Gastrocnemius medialis (tissue), 4 donors: ENCODE data around the gene MOGAT3.

Source experiments
- CTCF ChIP-seq, 5 experiments: fragments of 450-650 bp in 3 of 5; fragments of 200-600 bp in 2 of 5; sonication (generic) in 2 of 5; IDR thresholded peaks in 4 of 5; conservative IDR thresholded peaks in 1 of 5; 1 replicate in 4 of 5; 2 replicates in 1 of 5; pipeline ENCODE4 v1.5.1; 2016 to 2019; ENCODE audit warnings: antibody characterized with exemption in 5 of 5, mild to moderate bottlenecking in 3 of 5, moderate library complexity in 3 of 5
- POLR2A ChIP-seq, 2 donors: fragments of 450-650 bp; IDR thresholded peaks; one replicate each; pipeline ENCODE4 v1.6.1; 2017; ENCODE audit warnings: antibody characterized with exemption in 2 of 2, mild to moderate bottlenecking in 2 of 2, moderate library complexity in 2 of 2

- TF ChIP-seq CTCF (IDR thresholded peaks at IDR 0.05 in 4 of 5, conservative IDR thresholded peaks at IDR 0.05 in 1 of 5): no peak
- no peak for TF ChIP-seq POLR2A (IDR thresholded peaks at IDR 0.05)
Observed at GRCh38 chr7:101216001-101216859, 15.4 kb upstream of the MOGAT3 start.
